ENCODE data around the gene KLF7.

The KLF7 gene

DNA sequence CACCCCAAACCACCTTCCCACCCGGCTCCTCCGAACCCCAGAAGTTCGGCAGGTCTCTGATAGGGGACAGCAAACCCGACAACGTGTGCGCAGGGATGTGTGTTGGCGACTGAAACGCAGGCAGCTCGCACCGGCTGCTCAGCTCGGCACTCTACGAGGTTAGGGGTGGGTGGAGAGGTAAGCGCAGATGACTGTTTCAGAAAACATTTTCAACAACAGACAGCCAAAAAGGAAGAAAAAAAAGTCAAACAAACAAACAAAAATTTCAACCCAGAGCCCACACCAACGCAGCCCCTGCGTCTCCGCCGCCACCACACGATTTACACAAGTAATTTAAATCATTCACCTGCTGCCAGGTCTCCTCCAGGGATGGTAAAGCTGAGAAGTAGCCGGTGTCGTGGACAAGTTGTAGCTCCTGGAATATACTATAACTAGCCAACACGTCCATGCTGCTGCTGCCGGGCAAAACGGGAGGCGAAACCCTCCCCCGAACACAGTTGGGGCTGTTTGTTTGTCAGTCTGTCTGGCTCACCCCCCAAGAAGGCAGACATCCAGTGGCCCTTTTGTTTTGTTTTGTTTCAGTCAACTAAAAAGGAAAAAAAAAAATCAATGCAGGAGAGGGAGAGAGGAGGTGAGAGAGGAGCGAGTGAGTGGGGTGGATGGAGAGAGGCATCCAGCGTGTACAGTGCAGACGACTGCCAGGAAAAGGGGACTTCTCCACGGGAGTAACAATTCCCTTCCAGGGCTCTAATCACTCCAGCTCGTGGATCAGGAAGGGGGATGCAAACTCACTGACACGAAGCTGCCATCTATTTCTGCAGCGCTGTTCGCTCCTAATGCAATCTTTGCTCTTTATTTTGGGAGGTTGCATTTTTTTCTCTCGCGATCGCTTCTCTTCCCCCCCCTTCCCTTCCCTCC is at the start of gene KLF7:
KLF7 (minus strand) TSS at position 828 of the 918 bp plus-strand sequence; CDS start at position 448, 380 bp downstream.
- no peak for DNase-seq (ENCODE audit: low spot score)

DNA sequence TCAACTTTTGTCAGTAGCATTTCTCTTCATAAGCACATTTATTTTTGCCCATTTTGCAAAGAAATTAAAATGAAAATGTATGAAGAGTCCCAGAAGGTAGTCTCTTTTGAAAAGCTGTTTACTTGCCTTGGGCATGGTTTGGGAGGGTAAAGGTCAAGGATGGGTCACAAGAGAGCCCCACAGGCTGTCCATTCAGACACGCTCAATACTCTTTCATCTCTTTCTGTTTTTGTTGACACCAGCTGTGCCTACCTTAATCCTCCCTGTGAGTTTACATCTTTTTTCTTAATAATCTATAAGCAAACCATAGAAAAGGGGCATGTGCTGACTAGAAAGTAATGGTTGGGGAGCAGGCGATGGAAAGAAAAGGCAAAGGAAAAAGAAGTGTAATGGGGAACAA is 49.6 kb upstream of the KLF7 start:
- DNase-seq (ENCODE audit: low spot score): no peak

GRCh38 chr2:207214446-207214845 is 48.7 kb upstream of the KLF7 start:
- DNase-seq (ENCODE audit: low spot score): no peak

GRCh38 chr2:207206011-207206410 is 40.3 kb upstream of the KLF7 start:
- DNase-seq (ENCODE audit: low spot score): no peak

DNA sequence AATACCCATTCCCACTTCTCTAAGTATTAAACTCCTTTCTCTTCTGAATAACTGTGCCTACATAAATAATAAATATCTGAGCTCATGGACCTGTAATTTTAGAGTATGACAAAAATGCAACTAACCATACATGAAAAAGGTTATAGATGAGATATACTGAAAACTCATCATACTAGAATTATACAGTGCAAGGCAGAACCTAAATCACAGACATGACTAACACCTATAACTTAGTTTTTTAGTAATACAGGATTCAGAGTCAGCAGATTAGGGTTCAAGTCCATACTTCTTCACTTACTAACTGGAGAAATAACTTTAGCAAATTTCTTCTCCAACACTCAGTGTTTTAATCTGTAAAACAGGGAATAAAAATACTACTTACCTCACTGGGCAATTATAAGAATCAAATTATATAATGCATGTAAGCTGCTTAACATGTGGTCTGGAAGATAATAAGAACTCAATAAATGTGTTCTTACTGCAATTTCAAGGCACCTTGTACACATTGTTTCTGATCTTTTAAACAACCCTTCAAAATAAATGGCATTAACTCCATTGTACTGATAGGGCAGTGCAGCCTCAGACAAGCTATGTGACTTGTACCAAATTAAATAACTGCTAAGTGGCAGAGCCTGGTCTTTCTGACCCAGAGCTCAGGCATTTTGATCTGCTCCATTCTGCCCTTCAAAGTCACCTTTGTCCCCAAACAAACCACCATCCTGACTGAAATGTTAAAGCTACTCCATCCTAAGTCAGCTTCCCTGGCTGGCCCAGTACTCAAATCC is 39.6 kb upstream of the KLF7 start:
- no peak for DNase-seq (ENCODE audit: low spot score)

GRCh38 chr2:207203056-207203455 is 37.3 kb upstream of the KLF7 start:
- no peak for DNase-seq (ENCODE audit: low spot score)

GRCh38 chr2:207202645-207203044 is 36.9 kb upstream of the KLF7 start:
- peak; percentile 30 for DNase-seq (ENCODE audit: low spot score)

DNA sequence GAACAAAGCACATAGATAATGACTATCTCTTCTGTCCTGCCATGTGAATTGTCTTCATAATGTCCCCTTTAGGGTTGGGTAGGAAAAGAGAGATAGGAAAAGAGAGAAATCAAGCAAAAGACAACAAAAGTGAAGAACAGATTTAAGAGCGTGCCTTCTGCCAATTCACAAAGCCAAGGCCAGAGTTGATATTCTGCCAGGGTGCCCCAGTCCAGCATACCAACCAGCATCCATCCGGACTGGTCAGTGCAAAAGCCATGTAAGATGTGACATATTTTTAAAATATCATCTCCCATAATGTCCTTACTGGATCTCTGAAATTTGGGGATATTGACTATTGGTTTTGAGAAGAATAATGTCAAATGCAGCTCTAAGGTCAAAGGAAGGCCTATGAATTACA is 35.7 kb upstream of the KLF7 start:
- no peak for DNase-seq (ENCODE audit: low spot score)

GRCh38 chr2:207200136-207200535 is 34.4 kb upstream of the KLF7 start:
- DNase-seq (ENCODE audit: low spot score): no peak

- no peak for DNase-seq (ENCODE audit: low spot score)
Observed at GRCh38 chr2:207194028-207194427, 28.3 kb upstream of the KLF7 start.

GRCh38 chr2:207188626-207189419 is 23.1 kb upstream of the KLF7 start:
- no peak for DNase-seq (ENCODE audit: low spot score)

DNA sequence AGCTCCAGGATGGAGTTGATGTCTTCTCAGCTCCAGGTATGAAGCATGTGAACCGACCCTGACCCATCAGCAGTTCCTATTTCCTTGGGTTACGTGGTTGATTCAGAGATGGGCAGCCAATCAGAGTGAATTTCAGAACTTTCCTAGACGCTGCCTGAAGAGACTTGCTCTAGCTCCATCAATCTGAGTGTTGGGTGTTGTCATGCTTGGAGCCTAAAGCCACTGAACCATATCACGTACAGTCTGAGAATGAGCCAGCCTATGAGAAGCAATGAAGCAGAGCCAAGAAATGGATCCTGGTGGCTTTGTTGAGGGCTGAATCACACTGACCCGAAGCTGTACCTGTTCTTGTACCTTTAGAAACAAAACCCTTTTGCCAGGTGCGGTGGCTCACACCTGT is 19.6 kb upstream of the KLF7 start:
- no peak for DNase-seq (ENCODE audit: low spot score)

DNA sequence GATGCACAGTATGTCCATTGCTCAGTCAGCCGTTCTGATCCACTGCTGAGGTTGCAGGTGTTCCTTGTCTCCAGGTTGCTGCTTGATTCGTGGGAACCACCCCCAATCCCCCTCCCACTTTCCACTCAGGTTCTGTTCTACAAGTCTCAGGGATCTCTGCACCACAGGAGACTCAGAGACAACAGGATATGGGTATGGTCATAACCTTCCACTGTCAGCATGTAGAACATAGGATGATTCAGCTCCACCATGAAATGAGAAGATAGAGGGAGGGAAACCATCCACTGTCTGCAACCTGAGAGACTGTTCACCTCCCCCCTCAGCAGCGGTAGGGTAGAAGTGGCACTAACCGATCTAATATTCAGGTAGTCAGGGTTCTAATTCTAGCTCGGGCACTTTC is 19.0 kb upstream of the KLF7 start:
- DNase-seq (ENCODE audit: low spot score): no peak

DNA sequence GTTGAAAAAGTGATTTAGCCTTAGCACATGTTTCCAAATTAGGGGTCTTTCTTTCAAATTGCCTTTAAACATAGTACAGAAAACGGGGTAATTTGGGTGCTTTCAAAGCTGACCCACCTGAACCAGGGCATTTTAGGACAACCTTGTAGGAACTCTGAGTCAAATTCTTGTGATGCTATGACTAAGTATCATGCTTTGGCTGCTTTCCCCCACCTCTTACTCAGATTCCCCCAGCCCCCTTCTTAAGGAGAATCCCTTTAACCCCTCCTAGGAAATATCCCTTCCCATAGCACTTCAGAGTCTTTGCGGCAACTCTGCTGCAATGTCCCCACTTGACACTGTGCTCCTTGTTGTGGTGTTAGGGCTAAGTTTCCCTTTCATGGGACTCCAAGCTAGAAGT is 18.6 kb upstream of the KLF7 start:
- no peak for DNase-seq (ENCODE audit: low spot score)

DNA sequence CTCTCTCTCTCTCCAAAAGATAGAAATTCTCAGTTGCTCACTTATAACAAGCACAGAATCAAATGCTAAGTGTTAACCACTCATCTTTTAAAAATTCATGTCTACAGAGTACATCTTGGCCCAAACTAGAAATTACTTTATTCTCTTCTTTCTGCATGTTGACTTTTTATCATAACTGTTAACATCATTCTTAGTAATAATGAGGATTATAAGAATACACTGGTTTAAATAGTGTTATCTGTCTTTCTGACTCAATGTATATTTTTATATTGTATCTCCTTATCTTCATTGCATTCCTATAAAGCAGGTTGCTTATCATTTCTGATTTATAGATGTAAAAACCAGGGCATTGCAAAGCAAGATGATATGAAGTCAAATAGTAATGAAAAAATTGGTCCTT is 17.8 kb upstream of the KLF7 start:
- DNase-seq (ENCODE audit: low spot score): no peak

DNA sequence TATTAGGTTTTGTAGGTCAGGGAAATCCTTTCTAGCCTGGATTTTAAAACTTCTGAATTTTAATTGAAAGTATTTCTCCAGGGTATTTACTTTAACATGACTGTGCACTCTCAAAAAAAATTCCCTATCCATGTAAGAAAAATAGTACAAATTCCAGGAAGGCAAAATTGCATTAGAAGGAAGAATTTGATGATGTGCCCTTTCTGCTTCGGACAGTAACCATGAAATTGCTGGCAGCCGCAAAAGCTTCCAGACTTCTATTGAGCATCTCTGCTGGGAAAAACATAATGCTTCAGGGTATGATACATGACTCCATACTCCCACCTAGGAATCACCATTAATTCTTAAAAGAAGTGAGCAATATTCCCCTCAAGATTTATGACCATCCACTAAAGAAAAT is 17.2 kb upstream of the KLF7 start:
- no peak for DNase-seq (ENCODE audit: low spot score)

GRCh38 chr2:207181526-207182274 is 16.0 kb upstream of the KLF7 start:
- no peak for DNase-seq (ENCODE audit: low spot score)

DNA sequence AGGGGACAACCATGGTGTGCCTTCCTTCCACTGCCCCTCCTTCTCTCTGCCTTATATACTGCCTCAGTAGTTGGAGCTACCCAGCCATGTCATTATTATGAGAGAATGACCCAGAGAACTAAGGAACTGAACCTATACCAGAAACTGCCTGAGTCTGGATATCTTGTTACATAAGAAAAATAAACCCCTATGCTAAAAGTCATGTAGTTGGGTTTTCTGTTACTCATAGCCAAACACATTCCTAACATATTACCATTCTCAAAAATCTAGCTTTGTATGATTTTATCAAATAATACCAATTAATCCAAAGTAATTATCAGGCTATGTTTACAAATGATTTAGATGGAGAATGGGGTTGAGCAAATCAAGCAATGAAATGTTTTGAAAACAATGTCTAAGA is 15.0 kb upstream of the KLF7 start:
- DNase-seq (ENCODE audit: low spot score): no peak

- DNase-seq (ENCODE audit: low spot score): no peak
Observed at GRCh38 chr2:207176247-207176646, 10.5 kb upstream of the KLF7 start.

GRCh38 chr2:207173641-207174040 is 7.9 kb upstream of the KLF7 start:
- no peak for DNase-seq (ENCODE audit: low spot score)

DNA sequence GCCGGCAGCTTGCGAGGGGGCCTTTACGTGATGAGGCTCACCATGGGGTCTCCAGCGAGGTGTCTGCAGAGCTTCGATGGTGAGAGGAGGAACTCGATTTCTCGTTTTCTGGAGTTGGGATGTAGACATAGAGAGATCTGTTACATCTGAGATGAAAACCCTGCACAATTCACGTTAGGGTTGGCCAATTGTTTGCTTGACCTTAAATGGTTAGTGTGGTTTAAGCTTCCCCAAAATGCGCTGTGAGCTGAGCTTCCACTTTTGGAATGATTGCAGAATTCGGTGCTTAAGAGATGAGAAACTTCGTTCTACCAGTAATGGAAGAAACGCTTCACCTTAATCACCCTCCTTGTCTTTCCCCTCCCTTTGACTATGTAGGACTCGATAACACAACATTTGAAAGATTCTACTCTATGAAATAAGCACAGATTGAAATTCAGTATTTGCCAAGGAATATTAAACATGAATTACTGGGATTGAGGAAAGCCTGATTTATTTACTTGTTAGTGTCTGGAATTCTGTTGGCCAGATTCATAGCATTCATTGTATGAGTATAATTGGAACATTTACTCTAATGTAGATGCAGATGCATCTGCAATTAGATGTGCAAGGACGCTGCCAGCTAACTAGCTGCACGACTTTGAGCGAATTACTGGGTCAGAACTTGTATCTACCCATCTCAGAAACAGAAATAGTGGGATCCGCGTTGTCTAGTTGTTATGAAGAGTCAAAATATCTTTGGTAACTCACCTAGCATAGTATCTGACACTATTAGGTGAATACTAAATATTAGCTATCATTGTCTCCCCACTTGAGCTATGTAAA is 1.6 kb upstream of the KLF7 start:
- no peak for DNase-seq (ENCODE audit: low spot score)
